SIG-M5 treated with dmso at 0.1 percent for 504 hours (cell line): Measurements from ENCODE around the gene HMMR.
"Not testable (repeated sequence)": the region's sequence is repeated elsewhere in the genome, so short reads cannot be mapped to it uniquely, and the experiment has no call there.

Experiments
- DNase-seq: peaks from one replicate; lab custom pipeline; 2025; ENCODE audit not compliant: unreplicated experiment; lab: John Stamatoyannopoulos, UW

The HMMR gene

GRCh38 chr5:163460562-163461171, at the start of gene HMMR:
Gene HMMR, plus strand, starts transcription at chr5:163460632. Its CDS starts 61 bp downstream, at chr5:163460693.
- peak; percentile 42 for DNase-seq

GRCh38 chr5:163415673-163416072, 44.8 kb upstream of the HMMR start:
- not testable (repeated sequence) for DNase-seq

GRCh38 chr5:163424836-163425235, 35.6 kb upstream of the HMMR start:
- DNase-seq, result no peak

GRCh38 chr5:163426128-163426527, 34.3 kb upstream of the HMMR start:
- DNase-seq, result not testable (repeated sequence)

- no peak for DNase-seq
Measured at GRCh38 chr5:163432544-163432943, 27.9 kb upstream of the HMMR start.

GRCh38 chr5:163433271-163433670, 27.2 kb upstream of the HMMR start:
- no peak for DNase-seq

GRCh38 chr5:163434401-163434866, 26.0 kb upstream of the HMMR start:
- no peak for DNase-seq

GRCh38 chr5:163436515-163436914, 23.9 kb upstream of the HMMR start:
- no peak for DNase-seq

- no peak for DNase-seq
Measured at GRCh38 chr5:163437011-163437308, 23.5 kb upstream of the HMMR start.

GRCh38 chr5:163437309-163438182, 22.9 kb upstream of the HMMR start, which contains the start of gene CCNG1:
Gene CCNG1, plus strand, starts transcription at chr5:163437595. Its CDS starts 1,662 bp downstream, at chr5:163439257.
- peak; percentile 97 for DNase-seq

GRCh38 chr5:163439092-163439425, 21.4 kb upstream of the HMMR start:
- peak; percentile 36 for DNase-seq

GRCh38 chr5:163440954-163441353, 19.5 kb upstream of the HMMR start:
- no peak for DNase-seq

- no peak for DNase-seq
Measured at GRCh38 chr5:163444526-163444925, 15.9 kb upstream of the HMMR start.

- DNase-seq, result no peak
Measured at GRCh38 chr5:163445345-163445744, 15.1 kb upstream of the HMMR start.

- no peak for DNase-seq
Measured at GRCh38 chr5:163447191-163447590, 13.2 kb upstream of the HMMR start.

GRCh38 chr5:163447875-163448274, 12.6 kb upstream of the HMMR start:
- DNase-seq, result no peak

GRCh38 chr5:163448491-163448890, 11.9 kb upstream of the HMMR start:
- no peak for DNase-seq

- DNase-seq, result no peak
Measured at GRCh38 chr5:163451489-163451888, 8.9 kb upstream of the HMMR start.

- no peak for DNase-seq
Measured at GRCh38 chr5:163453705-163454104, 6.7 kb upstream of the HMMR start.

GRCh38 chr5:163455406-163455805, 5.0 kb upstream of the HMMR start:
- not testable (repeated sequence) for DNase-seq

- DNase-seq, result no peak
Measured at GRCh38 chr5:163456029-163456589, 4.3 kb upstream of the HMMR start.

GRCh38 chr5:163456840-163457239, 3.6 kb upstream of the HMMR start:
- DNase-seq, result no peak
